H1 (cell line): ENCODE data around the gene PRF1. TPM values are rescaled to one million over a fixed set of nuclear protein-coding genes. Genes with fewer than 3 reads are reported as not detected.

ENCODE experiments used
- CTCF ChIA-PET: fragments of 300-600 bp; sonication (Branson Sonifier 250); formaldehyde crosslinking; loops from one replicate; lab custom pipeline; 2021; ENCODE audit not compliant: partially characterized antibody; lab: Charles Lee
- POLR2A ChIA-PET: fragments of 300-600 bp; sonication (Branson Sonifier 250); formaldehyde crosslinking; loops from one replicate; lab custom pipeline; 2021; ENCODE audit warnings: inconsistent platforms; ENCODE audit not compliant: partially characterized antibody; lab: Charles Lee
- DNase-seq, 2 experiments: peaks; one replicate each; pipeline versions ENCODE4 v3.0.0 to v3.0.0-alpha.2; 2010 to 2022; ENCODE audit warnings: low spot score in 2 of 2, low read depth in 1 of 2, mixed read lengths in 1 of 2
- FAIRE-seq: peaks from 2 replicates; lab custom pipeline; 2011; peaks lifted over from hg19 to GRCh38; lab: Jason Lieb, UNC
- H2AFZ ChIP-seq: 2 replicates; pipeline ENCODE4 v1.8.1; 2012; ENCODE audit warnings: low read length, inconsistent platforms
- H2AK5ac ChIP-seq: 2 replicates; pipeline ENCODE4 v1.6.1; 2013; ENCODE audit warnings: low read depth, low read length
- H2BK120ac ChIP-seq: replicated peaks from 2 replicates; pipeline ENCODE3; 2013; ENCODE audit warnings: low read depth, low read length, inconsistent platforms
- H2BK12ac ChIP-seq: 2 replicates; pipeline ENCODE4 v1.6.1; 2013; ENCODE audit warnings: low read depth, low read length
- H2BK15ac ChIP-seq: 2 replicates; pipeline ENCODE4 v1.6.1; 2013; ENCODE audit warnings: low read length
- H2BK20ac ChIP-seq: 2 replicates; pipeline ENCODE4 v1.6.1; 2013; ENCODE audit warnings: low read length
- H2BK5ac ChIP-seq: 2 replicates; pipeline ENCODE4 v1.6.1; 2013; ENCODE audit warnings: low read depth, low read length
- H3K14ac ChIP-seq: 2 replicates; pipeline ENCODE4 v1.6.1; 2013; ENCODE audit warnings: inconsistent platforms; ENCODE audit not compliant: insufficient read length
- H3K18ac ChIP-seq: 2 replicates; pipeline ENCODE4 v1.6.1; 2013; ENCODE audit warnings: low read length; ENCODE audit errors: extremely low read depth
- H3K23ac ChIP-seq: 2 replicates; pipeline ENCODE4 v1.6.1; 2013; ENCODE audit warnings: inconsistent platforms; ENCODE audit not compliant: insufficient read length
- H3K23me2 ChIP-seq: 2 replicates; pipeline ENCODE4 v1.6.1; 2013; ENCODE audit warnings: low read depth, low read length
- H3K27ac ChIP-seq: 2 replicates; pipeline ENCODE4 v1.6.1; 2011; ENCODE audit warnings: low read depth, low read length, inconsistent platforms
- H3K27me3 ChIP-seq, 4 experiments: replicated peaks in 1 of 4; 1 replicate in 1 of 4; 2 replicates in 3 of 4; pipeline versions ENCODE4 v1.6.1 to v1.8.1; 2011 to 2013; ENCODE audit warnings: low read length in 3 of 4, mild to moderate bottlenecking in 3 of 4, inconsistent platforms in 2 of 4, mixed read lengths in 2 of 4, moderate library complexity in 1 of 4; ENCODE audit not compliant: control insufficient read depth in 3 of 4, insufficient read depth in 3 of 4; ENCODE audit errors: extremely low read depth in 1 of 4
- H3K36me3 ChIP-seq, 4 experiments: 2 replicates each; pipeline versions ENCODE4 v1.6.1 to v1.8.1; 2011 to 2013; ENCODE audit warnings: mild to moderate bottlenecking in 4 of 4, low read length in 3 of 4, moderate library complexity in 2 of 4, control low read depth in 1 of 4, inconsistent platforms in 1 of 4; ENCODE audit not compliant: insufficient read depth in 4 of 4, control insufficient read depth in 2 of 4
- H3K4ac ChIP-seq: replicated peaks from 2 replicates; pipeline ENCODE3; 2013; ENCODE audit warnings: low read length, low read depth, mixed read lengths, inconsistent platforms; ENCODE audit not compliant: insufficient read length
- H3K4me1 ChIP-seq, 4 experiments: replicated peaks in 1 of 4; 1 replicate in 1 of 4; 2 replicates in 3 of 4; pipeline versions ENCODE4 v1.6.1 to v1.8.1; 2011 to 2013; ENCODE audit warnings: low read length in 3 of 4, inconsistent platforms in 2 of 4, mixed read lengths in 1 of 4; ENCODE audit not compliant: insufficient read depth in 4 of 4, control insufficient read depth in 3 of 4
- H3K4me2 ChIP-seq, 2 experiments: 2 replicates each; pipeline versions ENCODE4 v1.6.1 to v1.8.1; 2011 to 2013; ENCODE audit warnings: low read depth in 2 of 2, low read length in 2 of 2, control low read depth in 1 of 2, inconsistent platforms in 1 of 2, mild to moderate bottlenecking in 1 of 2; ENCODE audit not compliant: insufficient read depth in 1 of 2
- H3K4me3 ChIP-seq, 4 experiments: fragments of 200-600, 300-600 bp in 1 of 4; sonication (generic), shearing (Covaris generic), sonication (Bioruptor Twin) in 1 of 4; 2 replicates each; pipeline versions ENCODE4 v1.5.1 to v1.8.1; 2011 to 2016; ENCODE audit warnings: low read length in 4 of 4, low read depth in 3 of 4, control low read depth in 2 of 4, inconsistent platforms in 2 of 4, mild to moderate bottlenecking in 2 of 4, mixed read lengths in 1 of 4, moderate library complexity in 1 of 4; ENCODE audit not compliant: insufficient read depth in 2 of 4; ENCODE audit errors: extremely low read depth in 1 of 4
- H3K56ac ChIP-seq: replicated peaks from 2 replicates; pipeline ENCODE3; 2013; ENCODE audit warnings: low read depth, mild to moderate bottlenecking, mixed read lengths, low read length, inconsistent platforms; ENCODE audit not compliant: insufficient read length
- H3K79me1 ChIP-seq: 2 replicates; pipeline ENCODE4 v1.6.1; 2013; ENCODE audit warnings: low read depth, low read length, control low read depth
- H3K79me2 ChIP-seq, 2 experiments: 2 replicates each; pipeline versions ENCODE4 v1.6.1 to v1.8.1; 2012 to 2013; ENCODE audit warnings: low read length in 2 of 2, mild to moderate bottlenecking in 2 of 2, inconsistent platforms in 1 of 2; ENCODE audit not compliant: insufficient read depth in 2 of 2, control insufficient read depth in 1 of 2
- H3K9ac ChIP-seq, 4 experiments: replicated peaks in 1 of 4; 1 replicate in 1 of 4; 2 replicates in 3 of 4; pipeline versions ENCODE4 v1.6.1 to v1.8.1; 2011 to 2013; ENCODE audit warnings: low read depth in 3 of 4, low read length in 3 of 4, control low read depth in 2 of 4, mild to moderate bottlenecking in 2 of 4, moderate library complexity in 2 of 4, inconsistent platforms in 1 of 4; ENCODE audit errors: extremely low read depth in 1 of 4
- H3K9me3 ChIP-seq, 2 experiments: 2 replicates each; pipeline versions ENCODE4 v1.6.1 to v1.8.1; 2012 to 2013; ENCODE audit warnings: mild to moderate bottlenecking in 2 of 2, moderate library complexity in 2 of 2, control low read depth in 1 of 2, inconsistent platforms in 1 of 2, low read depth in 1 of 2, low read length in 1 of 2, mixed read lengths in 1 of 2; ENCODE audit not compliant: insufficient read depth in 2 of 2
- H4K20me1 ChIP-seq, 2 experiments: replicated peaks in 1 of 2; 2 replicates each; pipeline versions ENCODE3 to v1.8.1; 2011 to 2013; ENCODE audit warnings: inconsistent platforms in 2 of 2, low read length in 2 of 2, mild to moderate bottlenecking in 1 of 2; ENCODE audit not compliant: insufficient read depth in 2 of 2, control insufficient read depth in 1 of 2
- H4K5ac ChIP-seq: 2 replicates; pipeline ENCODE4 v1.6.1; 2013; ENCODE audit warnings: low read length, low read depth, mixed read lengths, inconsistent platforms; ENCODE audit not compliant: insufficient read length
- H4K8ac ChIP-seq: 2 replicates; pipeline ENCODE4 v1.8.0; 2013; ENCODE audit warnings: mild to moderate bottlenecking, moderate library complexity, low read length, inconsistent platforms; ENCODE audit not compliant: insufficient read depth; ENCODE audit errors: extremely low read depth
- H4K91ac ChIP-seq: replicated peaks from 2 replicates; pipeline ENCODE3; 2013; ENCODE audit warnings: low read length, mixed read lengths, inconsistent platforms; ENCODE audit not compliant: insufficient read length
- TAF7 ChIP-seq: optimal IDR thresholded peaks from 2 replicates; pipeline ENCODE3; 2011; ENCODE audit warnings: low read depth, mild to moderate bottlenecking, inconsistent platforms, low read length, moderate library complexity, borderline replicate concordance
- polyA plus RNA-seq, 7 experiments: library from polyadenylated mRNA; depleted of rRNA in 3 of 7; stranded (reverse) in 5 of 7; unstranded in 2 of 7; fragments of >200 nt in 5 of 7; fragments of 200-250 nt in 2 of 7; gene quantifications; 1 replicate in 5 of 7; 2 replicates in 1 of 7; 4 replicates in 1 of 7; pipeline versions ENCODE4 v1.2.1 to v1.2.3, GENCODE V29; 2011 to 2013; ENCODE audit warnings: missing spikeins in 2 of 7, mixed read lengths in 2 of 7
- total RNA-seq: library from RNA; stranded (reverse); fragmentation: NEBNext Ultra II Directional; extraction: Animal tissue kit (Norgen Biotek cat#: 25700); gene quantifications from 2 replicates; pipeline ENCODE4 v1.2.1, GENCODE V29; 2021

PRF1 gene
- total and polyA plus RNA-seq, 2 of the 8 experiments (the other 6 are each of a cell fraction or from before 2014, with no cell fraction given) = 0.15 TPM; not detected in 1

GRCh38 chr10:70620020-70620289 lies 17.4 kb upstream of the PRF1 start:
- H2BK120ac ChIP-seq = no peak overlapping the region
- no peak overlapping the region for H3K56ac ChIP-seq
- H3K4ac ChIP-seq = no peak overlapping the region
- H4K20me1 ChIP-seq = no peaks in the 10 kb centered on the region
- no peaks in the 10 kb centered on the region for H3K36me3 ChIP-seq
- H3K27ac ChIP-seq = no peak overlapping the region
- no peak overlapping the region for H2AK5ac ChIP-seq
- H2BK15ac ChIP-seq = no peak overlapping the region
- no peaks in the 10 kb centered on the region; a peak in 1 of 7 replicates for H3K27me3 ChIP-seq
- FAIRE-seq (no peak), DNase-seq (no peak)
- no peak overlapping the region for H2BK5ac ChIP-seq
- H3K23me2 ChIP-seq = no peaks in the 10 kb centered on the region
- peaks cover 7 to 9% of the 10 kb centered on the region in 2 experiments; a peak in 3 of 4 replicates for H3K9me3 ChIP-seq
- H3K9ac ChIP-seq = no peak overlapping the region
- no peak overlapping the region for H2BK12ac ChIP-seq
- POLR2A ChIA-PET = interaction anchor here (0.7 kb wide), 1 partner anchor 49 kb away, joined by 3 read pairs; no protein-coding TSS in a partner anchor
- CTCF ChIA-PET = interaction anchor here (0.7 to 2.4 kb wide), 18 partner anchors 9 to 267 kb away, joined by 3 to 13 read pairs (median 3); partner anchors contain the start of gene ADAMTS14
- H4K8ac ChIP-seq = no peak overlapping the region
- no peak overlapping the region for H4K91ac ChIP-seq
- H2BK20ac ChIP-seq = no peak overlapping the region
- no peak overlapping the region for H2AFZ ChIP-seq
- no peak overlapping the region for H3K14ac ChIP-seq
- no peak overlapping the region for H3K4me3 ChIP-seq
- H3K23ac ChIP-seq = no peak overlapping the region
- no peak overlapping the region for H4K5ac ChIP-seq
- H3K79me1 ChIP-seq = no peaks in the 10 kb centered on the region
- H3K4me2 ChIP-seq = no peak overlapping the region
- H3K18ac ChIP-seq = no peak overlapping the region
- no peak for TF ChIP-seq TAF7
- TF ChIP-seq, all 59 proteins: peak for 0
- Histone ChIP-seq H3K79me2 (no peaks in the 10 kb centered on the region), H3K4me1 (peaks cover 3 to 14% (median 10%) of the 10 kb centered on the region in 4 experiments)
